HG02642 (cell line): ENCODE measurements around the gene STK32C.
A peak's percentile ranks its signal among the peaks of the same experiment; 100 is the strongest.
"Not testable (repeated sequence)": the region's sequence is repeated elsewhere in the genome, so short reads cannot be mapped to it uniquely, and the experiment has no call there.

Experiments
- ATAC-seq: cut with Tn5 transposase; IDR thresholded peaks from one replicate; pipeline ENCODE4 v1.9.1; 2021; ENCODE audit warnings: mild to moderate bottlenecking; ENCODE audit not compliant: unreplicated experiment, poor library complexity

The STK32C gene

DNA sequence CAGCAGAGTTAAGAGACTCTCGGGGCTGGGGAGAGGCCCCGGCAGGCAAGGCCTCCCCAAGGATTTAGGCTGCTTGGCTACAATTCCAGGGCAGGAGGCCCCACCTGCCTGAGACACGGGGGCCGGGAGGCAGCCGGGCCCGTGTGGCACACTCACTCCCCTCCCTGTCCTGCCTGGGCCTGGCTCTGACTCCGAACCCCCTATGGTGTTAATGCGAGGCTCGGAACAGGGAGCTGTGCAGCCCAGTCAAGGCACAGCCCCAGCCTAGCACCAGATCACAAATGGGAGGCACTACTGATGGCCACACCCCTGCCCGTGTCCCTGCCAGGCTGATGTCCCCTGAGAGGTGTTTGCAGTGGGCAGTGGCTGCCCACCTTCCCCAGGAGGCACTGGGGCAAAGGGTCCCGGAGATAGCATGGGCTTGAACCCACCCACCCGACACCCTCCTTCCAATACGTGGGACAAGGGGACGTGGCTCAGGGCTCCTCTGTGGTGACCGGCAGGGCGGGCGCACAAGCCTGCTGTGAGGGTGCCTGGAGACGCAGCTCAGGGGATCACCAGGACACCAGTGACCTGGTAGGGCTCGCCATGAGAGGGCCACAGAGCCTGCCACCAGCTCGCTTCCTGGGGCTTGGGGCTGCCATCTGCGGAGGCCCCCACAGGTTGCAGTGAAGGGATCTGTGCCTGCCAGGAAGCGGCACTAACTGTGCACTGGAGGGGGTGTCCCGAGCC, 84.0 kb downstream of the STK32C start:
- no peak for ATAC-seq

DNA sequence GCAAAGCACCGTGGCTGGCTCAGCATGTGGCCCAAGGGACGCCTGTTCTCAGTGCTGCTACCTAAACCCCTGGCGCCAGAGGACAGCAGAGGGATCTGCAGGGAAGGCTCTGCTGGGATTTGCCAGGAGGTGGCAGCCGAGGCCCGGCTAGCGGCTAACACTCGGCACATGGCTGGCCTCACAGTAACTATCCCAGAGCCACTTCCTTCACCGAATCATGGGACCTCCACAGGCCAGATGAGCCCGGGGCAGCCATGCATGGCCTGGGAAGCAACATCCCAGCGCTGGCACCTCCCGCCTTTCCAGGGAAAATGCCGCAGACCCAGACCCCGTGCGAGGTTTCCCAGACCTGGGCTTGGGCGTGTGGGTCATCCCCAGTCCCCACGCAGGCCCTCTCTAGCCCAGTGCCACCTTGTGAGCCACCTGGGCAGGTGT, 84.6 kb downstream of the STK32C start:
- ATAC-seq, result peak; percentile 78

DNA sequence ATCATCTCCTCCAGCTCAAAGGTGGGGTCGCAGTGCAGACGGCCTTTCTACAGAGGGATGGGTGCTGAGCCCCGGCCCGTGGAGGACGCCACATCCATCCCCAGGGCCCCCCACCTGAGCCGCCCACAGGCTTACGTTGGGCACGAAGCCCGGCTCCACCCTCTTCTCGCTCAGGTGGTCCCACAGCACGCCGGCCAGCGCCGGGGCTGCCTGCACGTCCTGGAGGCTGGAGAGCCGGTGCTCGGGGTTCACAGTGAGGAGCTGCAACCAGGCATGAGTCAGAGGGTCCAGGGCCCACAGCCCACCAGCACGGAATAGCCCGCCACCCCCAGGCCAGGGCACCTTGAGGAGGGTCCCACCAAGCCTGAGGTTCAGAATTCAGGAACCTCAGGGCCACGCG, 85.0 kb downstream of the STK32C start:
- no peak for ATAC-seq

DNA sequence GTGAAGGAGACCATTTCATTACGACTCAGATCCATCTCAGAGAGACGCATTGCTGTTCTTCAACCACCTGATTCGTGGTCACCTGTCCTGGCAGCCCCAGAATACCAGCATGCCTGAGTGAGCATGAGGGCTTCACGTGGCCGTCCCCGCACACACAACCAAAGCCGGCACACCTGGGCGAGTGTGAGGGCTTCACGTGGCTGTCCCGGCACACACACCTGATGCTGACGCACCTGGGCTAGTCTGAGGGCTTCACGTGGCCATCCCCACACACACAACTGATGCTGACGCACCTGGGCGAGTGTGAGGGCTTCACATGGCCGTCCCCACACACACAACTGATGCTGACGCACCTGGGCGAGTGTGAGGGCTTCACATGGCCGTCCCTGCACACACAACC, 86.8 kb downstream of the STK32C start:
- not testable (repeated sequence) for ATAC-seq

DNA sequence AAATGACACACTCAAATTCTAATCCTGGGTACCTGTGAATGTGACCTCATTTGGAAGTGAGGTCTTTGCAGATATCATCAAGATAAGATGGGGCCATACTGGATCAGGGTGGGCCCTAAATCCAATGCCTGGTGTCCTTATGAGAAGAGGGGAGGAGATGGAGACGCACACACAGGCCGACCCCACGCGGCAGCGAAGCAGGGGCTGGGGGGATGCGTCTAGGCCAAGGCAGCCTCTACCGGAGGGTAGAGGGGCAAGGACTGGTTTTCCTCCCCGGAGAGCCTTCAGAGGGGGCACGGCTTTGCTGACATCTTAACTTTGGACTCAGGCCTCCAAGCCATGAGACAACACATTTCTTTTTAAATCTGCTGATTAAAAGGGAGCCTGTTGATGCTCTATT, 87.7 kb downstream of the STK32C start:
- ATAC-seq, result no peak

DNA sequence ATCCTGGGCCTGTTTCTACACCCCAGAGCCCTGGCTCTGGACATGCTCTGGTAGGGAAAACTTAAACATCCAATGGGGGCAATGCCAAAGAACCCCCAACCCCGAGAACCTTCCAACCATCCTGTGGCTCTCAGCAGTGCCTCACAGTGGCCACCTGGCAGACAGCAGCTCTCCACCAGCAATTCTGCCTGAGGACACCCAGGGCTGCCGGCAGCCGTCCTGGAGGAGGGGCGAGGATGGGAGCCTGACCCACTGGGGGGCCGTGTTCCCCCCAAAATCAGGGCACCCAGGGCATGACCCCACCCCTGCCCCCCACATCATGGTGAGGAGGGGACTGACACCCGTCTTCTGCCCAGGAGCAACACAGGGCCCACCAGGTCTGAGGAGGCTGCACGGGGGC, 88.3 kb downstream of the STK32C start:
- ATAC-seq, result no peak

DNA sequence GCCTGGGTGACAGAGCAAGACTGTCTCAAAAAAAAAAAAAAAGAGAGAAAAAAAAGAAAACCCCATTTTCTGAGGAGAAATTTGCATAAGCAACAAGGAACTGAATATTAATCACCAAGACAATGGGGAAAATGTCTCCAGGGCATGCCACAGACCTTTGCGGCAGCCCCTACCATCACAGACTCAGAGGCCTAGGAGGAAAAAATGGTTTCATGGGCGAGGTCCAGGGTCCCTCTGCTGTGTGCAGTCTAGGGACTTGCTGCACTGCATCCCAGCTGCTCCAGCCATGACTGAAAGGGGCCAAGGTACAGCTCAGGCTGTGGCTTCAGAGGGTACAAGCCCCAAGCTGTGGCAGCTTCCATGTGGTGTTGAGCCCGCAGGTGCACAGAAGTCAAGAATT, 91.3 kb downstream of the STK32C start:
- ATAC-seq, result not testable (repeated sequence)

DNA sequence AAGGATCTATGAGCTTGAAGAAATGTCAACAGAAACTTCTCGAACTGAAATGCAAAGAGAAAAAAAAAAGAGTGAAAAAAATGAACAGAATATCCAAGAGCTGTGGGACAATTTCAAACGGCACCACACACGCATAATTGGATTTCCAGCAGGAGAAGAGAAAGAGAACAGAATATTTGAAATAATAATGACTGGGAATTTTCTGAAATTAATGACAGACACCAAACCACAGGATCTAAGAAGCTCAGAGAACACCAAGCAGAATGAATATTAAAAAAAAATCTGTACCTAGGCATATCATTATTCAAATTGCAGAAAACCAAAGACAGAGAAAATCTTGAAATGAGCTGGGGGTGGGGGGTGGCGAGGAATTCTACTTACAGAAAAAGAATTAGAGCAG, 93.8 kb downstream of the STK32C start:
- ATAC-seq, result no peak

DNA sequence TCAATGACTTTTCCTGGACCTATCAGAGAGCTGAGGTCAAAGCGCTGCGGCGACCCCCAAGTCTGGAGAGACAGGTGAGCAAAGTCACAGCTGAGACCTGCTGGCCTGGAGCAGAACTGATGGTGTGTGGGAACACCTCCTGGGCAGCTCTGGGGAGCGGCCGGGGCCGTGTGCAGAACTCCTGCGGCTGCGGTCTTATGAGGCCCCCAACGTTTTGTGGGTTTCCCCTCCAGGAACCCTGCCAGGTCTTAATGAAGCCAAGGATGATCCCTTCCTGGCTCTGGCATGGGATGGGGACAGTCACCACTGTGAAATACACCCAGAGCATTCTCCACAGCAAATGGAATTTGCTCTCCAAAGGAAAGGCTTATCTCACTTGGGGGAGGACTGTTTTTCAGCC, 94.9 kb downstream of the STK32C start:
- ATAC-seq, result no peak

DNA sequence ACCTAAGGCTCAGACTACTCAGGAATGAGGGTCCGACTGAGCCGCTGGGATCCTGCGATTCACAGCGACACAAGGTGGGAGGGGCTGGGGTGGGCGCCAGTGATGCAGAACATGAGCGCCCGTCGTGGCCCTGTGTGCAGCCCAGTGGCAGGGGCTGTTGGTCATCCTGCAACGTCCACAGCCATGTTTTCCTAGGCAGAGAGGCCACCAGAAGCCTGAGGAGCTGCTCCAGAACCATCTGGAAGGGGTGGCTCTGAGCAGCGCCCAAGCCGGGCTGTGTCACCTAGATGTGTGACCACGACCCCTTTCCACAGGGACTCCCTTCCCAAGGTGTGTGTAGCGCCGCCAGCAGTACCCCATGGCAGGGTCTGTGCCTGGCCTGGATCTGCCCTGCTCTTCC, 96.5 kb downstream of the STK32C start:
- ATAC-seq, result no peak

DNA sequence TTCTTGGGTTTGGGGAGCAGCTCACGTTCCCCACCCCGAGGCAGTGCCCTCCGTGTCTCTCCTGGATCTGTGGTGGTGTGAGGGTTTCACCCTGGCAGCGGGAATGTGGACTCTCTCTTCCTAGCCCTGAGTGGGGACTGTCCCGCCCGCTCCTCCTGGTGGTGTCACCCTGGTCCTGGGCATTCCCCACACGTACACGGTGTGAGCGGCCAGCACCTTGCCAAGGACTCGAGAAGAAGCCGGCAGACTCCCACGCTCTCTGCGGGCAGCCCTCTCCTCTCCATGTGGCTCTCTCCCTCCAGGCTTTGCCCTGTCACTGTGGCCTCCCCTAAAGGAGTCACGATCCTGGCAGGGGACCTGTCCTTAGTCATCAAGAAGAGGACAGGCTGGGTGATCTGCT, 97.0 kb downstream of the STK32C start:
- ATAC-seq, result no peak

DNA sequence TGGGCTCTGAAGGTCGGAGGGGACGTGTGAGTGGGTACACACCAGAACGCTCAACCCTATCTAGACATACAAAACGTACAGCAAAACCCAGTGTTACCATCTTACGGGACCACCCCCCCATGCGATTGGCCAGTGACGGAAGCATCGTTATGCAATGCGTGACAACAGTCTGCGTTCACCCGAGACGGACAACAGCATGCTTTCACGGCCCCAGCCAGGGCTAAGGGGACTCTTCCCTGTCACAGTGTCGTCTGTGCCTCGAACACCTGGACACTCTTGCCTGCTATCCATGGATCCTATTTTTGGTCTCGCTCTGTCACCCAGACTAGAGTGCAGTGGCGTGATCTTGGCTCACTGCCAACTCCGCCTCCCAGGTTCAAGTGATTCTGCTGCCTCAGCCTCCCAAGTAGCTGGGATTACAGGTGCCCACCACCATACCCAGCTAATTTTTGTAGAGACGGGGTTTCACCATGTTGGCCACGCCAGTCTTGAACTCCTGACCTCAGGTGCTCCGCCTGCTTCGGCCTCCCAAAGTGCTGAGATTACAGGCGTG, 97.7 kb downstream of the STK32C start:
- no peak for ATAC-seq

DNA sequence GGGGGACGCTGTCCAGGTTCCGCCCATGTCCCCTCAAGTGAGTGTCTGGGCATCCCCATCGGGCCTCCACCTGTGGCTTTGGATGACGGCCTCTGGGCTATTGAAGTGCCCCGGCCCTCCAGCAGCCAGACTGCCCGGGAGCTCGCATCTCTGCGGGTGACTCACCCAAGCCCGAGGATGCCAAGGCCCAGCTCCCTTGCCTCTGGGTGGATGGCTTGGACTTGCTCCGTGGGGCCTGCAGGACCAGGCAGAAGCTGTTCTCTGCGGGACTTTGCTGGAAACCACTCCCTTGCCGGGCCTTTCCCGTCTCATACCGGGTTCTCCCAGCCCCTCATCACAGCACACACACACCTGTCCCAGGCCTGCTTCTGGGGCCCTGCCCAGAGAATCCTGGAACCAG, 98.6 kb downstream of the STK32C start:
- ATAC-seq, result no peak

DNA sequence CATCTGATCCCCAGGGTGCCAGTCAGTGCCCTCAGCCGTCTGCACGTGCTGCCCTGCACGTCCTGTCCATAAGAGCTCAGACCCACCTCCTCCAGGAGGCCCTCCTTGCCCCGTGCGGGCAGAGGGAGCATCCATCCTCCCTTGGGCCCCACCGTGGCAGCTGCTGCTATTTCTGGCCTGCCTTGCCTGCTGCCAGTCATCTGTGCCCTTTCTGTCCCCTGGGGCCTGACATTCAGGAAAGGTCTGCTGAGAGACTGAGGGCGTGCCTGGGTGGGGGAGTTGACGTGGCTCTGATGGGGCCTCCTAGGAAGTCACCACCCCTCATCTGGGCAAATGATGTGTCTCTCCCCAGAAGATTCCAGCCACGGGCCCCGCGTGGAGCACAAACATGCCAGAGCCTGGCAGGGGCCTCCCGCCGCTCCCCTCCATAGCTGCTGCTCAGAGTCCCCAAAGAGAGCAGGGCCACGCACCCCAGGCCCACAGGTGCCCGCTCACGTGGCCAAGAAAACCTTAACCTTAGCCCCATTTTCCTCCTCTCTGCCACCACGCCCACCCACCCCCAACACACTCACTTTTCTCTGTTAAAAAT, 99.2 kb downstream of the STK32C start:
- no peak for ATAC-seq

DNA sequence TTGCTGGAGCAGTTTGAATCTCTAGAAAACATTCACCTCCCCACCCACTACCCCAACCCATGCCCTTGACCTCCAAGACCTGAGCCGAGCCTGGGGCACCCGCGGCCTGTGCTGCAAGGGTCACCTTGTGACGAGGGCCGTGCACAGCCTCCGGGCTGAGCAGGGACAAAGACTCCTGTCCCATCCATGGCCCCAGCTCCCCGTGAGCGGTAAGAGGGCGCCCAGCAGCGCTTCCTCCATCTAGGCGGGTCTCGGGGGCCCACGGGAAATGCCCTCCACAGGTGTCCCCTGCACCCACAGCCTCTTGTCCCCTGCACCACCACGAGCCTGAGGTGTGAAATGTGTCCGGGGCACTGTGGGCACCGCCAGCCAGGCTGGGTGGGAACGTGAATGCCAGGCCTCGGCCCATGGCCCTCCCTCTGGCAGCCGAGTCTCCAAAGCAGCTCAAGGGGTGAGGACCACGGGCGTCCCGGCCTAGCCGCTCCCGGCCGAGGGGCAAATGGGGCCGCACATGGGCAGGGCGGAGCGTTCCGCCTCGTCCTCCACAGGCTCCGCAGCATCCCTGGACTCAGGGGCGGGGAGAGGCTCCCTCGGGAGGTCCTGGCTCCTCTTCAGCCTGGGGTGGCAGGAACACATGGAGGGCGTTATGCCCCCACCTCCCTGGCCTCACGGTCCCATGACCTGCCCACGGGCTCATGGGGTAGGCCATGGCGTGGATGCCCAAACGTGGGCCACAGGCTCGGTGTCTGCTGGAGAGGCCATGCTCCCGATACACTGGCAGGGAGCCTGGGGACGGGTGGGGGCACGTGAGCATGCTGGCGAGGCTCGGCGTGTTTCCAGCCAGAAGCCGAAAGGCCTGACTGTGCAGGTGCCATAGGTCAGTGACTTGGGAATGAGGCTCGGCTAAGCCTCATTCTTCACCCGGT, 100.0 kb downstream of the STK32C start:
- no peak for ATAC-seq

DNA sequence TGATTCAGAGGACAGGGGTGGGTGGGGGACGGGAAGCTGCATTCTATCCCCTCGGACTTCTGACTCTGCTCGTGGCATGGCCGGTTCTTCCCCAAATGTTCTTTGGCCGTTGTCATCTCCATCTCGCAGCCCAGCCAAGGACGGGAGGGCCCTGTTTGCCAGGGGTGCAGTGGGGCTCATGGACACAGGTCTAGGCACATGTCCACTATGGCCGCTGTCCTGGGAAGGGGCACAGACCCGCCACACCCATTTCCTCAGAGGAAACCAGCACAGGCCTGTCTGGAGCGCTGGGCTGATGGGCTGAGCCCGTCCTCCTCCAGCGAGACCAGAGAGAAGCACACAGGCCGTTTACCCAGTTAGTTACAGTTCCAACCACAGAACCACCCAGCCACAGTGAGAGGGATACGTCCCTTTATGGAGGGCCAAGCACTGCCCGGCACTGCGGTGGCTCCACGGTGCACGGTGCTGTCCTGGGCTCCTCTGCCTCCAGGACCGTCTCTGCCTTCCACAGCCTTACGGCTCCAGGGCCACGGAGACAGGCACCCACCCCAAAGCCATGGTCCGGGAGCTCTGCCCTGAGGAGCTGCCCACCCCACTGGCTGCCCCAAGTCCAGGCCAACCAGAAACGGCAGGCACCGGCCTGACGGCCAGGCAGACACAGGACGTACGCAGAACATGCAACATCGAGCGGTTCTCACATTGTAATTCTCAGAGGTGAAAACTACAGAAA, 100.8 kb downstream of the STK32C start:
- no peak for ATAC-seq

DNA sequence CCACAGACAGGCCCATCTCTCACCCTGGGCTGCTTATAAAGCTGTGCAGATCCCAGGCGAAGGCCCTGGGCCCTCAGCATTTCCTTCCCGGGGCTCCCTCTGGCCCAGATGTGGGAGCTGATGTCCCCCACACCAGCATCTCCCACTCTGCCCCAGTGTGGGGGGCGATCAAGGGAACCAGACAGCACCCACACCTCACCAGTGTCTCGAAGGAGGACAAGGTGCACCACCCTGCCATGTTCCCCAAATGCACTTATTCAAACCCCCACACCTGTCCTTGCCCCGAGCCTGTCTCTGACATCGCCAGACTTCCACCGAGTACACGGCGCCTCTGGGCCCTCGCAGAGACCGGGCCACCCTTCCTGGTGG, 101.4 kb downstream of the STK32C start:
- no peak for ATAC-seq

DNA sequence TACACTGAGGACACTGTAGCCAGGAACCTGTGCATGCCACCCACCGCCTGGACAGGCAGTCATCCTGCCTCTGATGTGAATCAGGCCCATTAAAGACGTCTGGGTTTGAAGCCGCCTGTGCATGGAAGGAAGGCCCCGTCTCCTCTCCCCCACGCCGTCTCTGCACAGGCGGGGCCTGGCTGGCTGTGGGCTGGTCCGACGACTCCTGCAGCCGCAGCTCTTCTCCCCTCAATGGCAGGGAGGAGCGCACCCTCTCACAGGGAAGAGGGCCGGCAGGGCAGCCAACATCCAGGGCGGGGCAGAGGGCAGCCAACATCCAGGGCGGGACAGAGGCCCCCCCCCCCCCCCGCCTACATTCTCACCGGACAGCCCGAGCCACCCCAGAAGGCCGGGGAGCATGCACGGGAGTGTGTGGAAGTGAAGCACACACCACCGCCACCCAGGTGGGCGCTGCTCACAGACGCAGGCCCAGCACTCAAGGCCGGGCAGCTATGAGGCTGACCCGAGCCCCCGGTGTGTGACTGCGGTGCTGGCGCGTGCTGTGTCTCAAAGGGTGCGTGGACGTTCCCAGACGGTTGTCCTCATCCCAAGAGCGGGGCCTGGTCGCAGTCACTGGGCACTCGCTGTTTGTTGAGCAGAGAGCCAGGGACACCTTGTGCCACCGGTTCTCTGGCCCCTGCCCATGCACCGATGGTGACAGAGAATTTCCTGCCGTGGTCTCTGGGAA, 101.9 kb downstream of the STK32C start:
- ATAC-seq, result no peak

DNA sequence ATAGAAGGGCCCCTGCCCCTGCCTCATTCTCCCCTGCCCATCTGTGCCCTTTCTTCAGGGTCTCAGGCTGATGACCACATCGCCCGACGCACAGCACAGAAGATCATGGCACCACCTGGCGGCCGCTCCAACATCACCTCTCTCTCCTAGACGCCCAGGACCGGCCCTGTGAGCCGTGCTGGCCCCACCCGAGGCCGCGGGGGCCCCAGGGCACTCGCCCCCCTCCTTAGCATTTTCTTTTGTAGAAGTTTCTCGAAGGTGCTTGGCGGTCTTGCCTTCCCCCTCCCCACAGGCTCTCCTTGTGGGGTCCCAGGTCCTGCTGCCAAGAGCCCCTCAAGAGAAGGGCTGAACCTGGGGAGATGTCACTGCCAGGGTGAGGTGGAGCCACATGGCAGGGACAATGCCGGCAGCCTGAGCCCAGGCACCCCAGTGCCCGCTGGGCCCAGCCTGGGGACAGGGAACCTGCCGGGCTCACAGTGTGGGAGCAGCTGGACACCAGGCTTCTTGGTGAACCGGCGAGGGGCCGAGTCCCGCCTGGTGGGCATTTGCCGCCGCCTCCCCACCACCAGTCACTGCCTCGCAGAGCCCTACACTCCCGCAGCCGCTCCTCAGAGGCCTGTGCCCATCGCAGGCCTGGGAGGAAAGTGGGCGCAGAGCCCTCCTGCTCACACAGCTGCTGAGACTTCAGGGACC, 102.8 kb downstream of the STK32C start:
- no peak for ATAC-seq
